Sigmoid colon (tissue), 4 donors: Measurements from ENCODE around the gene RPS6KL1.

ENCODE experiments used
- EP300 ChIP-seq, 4 donors: sonication (generic); formaldehyde crosslinking; IDR thresholded peaks; one replicate each; pipeline ENCODE4 v1.6.1; 2017; ENCODE audit warnings: antibody characterized with exemption in 4 of 4
- POLR2A ChIP-seq, 2 donors: fragments of 450-650 bp; IDR thresholded peaks; one replicate each; pipeline ENCODE4 v1.6.1; 2016; ENCODE audit warnings: antibody characterized with exemption in 2 of 2, mild to moderate bottlenecking in 2 of 2, moderate library complexity in 2 of 2
- POLR2AphosphoS5 ChIP-seq, 4 donors: sonication (generic); formaldehyde crosslinking; IDR thresholded peaks; one replicate each; pipeline ENCODE4 v1.6.1; 2017; ENCODE audit warnings: antibody characterized with exemption in 4 of 4
- TF ChIP-seq, protein P1 (sequence below), 4 experiments: fragments of 450-650 bp in 3 of 4; fragments of 200-600 bp in 1 of 4; IDR thresholded peaks; one replicate each; pipeline ENCODE4 v1.5.1; 2016 to 2019; ENCODE audit warnings: antibody characterized with exemption in 4 of 4, mild to moderate bottlenecking in 3 of 4, moderate library complexity in 2 of 4

DNA sequence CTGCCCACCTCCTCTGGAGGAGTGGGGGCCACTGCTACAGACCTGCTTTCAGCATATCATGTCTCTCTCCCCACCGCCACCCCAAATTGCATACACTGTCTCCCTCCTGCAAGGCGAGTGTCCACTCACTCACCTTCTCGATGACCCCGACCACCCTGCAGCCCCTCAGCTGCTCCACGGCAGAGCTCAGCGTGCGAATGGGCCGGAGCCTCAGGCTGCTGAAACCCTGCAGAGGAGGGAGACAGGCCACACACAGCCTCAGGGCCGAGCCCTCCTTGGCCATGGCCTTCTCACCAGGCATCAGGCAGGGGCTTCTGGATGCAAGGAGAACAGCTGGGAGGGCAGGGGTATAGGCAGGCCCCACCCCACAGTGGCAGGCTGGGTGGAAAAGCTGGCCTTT, 4.7 kb downstream of the RPS6KL1 start:
- TF ChIP-seq, protein P1, sequence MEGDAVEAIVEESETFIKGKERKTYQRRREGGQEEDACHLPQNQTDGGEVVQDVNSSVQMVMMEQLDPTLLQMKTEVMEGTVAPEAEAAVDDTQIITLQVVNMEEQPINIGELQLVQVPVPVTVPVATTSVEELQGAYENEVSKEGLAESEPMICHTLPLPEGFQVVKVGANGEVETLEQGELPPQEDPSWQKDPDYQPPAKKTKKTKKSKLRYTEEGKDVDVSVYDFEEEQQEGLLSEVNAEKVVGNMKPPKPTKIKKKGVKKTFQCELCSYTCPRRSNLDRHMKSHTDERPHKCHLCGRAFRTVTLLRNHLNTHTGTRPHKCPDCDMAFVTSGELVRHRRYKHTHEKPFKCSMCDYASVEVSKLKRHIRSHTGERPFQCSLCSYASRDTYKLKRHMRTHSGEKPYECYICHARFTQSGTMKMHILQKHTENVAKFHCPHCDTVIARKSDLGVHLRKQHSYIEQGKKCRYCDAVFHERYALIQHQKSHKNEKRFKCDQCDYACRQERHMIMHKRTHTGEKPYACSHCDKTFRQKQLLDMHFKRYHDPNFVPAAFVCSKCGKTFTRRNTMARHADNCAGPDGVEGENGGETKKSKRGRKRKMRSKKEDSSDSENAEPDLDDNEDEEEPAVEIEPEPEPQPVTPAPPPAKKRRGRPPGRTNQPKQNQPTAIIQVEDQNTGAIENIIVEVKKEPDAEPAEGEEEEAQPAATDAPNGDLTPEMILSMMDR (IDR thresholded peaks at IDR 0.05) = no peak
- TF ChIP-seq POLR2A (IDR thresholded peaks at IDR 0.05) = no peak
- no peak for TF ChIP-seq POLR2AphosphoS5 (IDR thresholded peaks at IDR 0.05)
- TF ChIP-seq EP300 (IDR thresholded peaks at IDR 0.05) = no peak
